NCI-H1105 treated with DMSO at 0.1 percent for 48 hours (cell line): Measurements from ENCODE around the gene GALR1.
"Not testable (repeated sequence)": the region's sequence is repeated elsewhere in the genome, so short reads cannot be mapped to it uniquely, and the experiment has no call there.

Experiments
- DNase-seq: peaks from one replicate; lab custom pipeline; 2025; lab: John Stamatoyannopoulos, UW

Gene GALR1

GRCh38 chr18:77250926-77251729 lies 1.5 kb downstream of the GALR1 start:
- DNase-seq = no peak

- no peak for DNase-seq
These were observed 2.0 kb downstream of the GALR1 start for GRCh38 chr18:77251730-77252050.

GRCh38 chr18:77254711-77255405 lies 5.2 kb downstream of the GALR1 start:
- peak; percentile 32 for DNase-seq

- no peak for DNase-seq
These were observed 5.9 kb downstream of the GALR1 start for GRCh38 chr18:77255426-77256105.

GRCh38 chr18:77262643-77263465 lies 13.2 kb downstream of the GALR1 start:
- no peak for DNase-seq

- no peak for DNase-seq
These were observed 13.8 kb downstream of the GALR1 start for GRCh38 chr18:77263466-77263763.

- DNase-seq = no peak
These were observed 18.3 kb downstream of the GALR1 start for GRCh38 chr18:77267969-77268368.

- DNase-seq = no peak
These were observed 18.8 kb downstream of the GALR1 start for GRCh38 chr18:77268456-77268855.

GRCh38 chr18:77271576-77272481 lies 22.2 kb downstream of the GALR1 start:
- DNase-seq = no peak

GRCh38 chr18:77290841-77291240 lies 41.2 kb downstream of the GALR1 start:
- not testable (repeated sequence) for DNase-seq

GRCh38 chr18:77298172-77298571 lies 48.5 kb downstream of the GALR1 start:
- no peak for DNase-seq

GRCh38 chr18:77299706-77300105 lies 50.1 kb downstream of the GALR1 start:
- DNase-seq = no peak

- no peak for DNase-seq
These were observed 50.9 kb downstream of the GALR1 start for GRCh38 chr18:77300579-77300978.

- DNase-seq = no peak
These were observed 54.6 kb downstream of the GALR1 start for GRCh38 chr18:77304268-77304667.

GRCh38 chr18:77305676-77306075 lies 56.0 kb downstream of the GALR1 start:
- DNase-seq = no peak

GRCh38 chr18:77308216-77308615 lies 58.6 kb downstream of the GALR1 start:
- DNase-seq = no peak

- DNase-seq = no peak
These were observed 64.9 kb downstream of the GALR1 start for GRCh38 chr18:77314511-77314910.

- DNase-seq = no peak
These were observed 65.3 kb downstream of the GALR1 start for GRCh38 chr18:77314952-77315351.

- DNase-seq = no peak
These were observed 66.4 kb downstream of the GALR1 start for GRCh38 chr18:77316008-77316407.

GRCh38 chr18:77316641-77317040 lies 67.0 kb downstream of the GALR1 start:
- DNase-seq = no peak

- peak; percentile 4 for DNase-seq
These were observed 71.4 kb downstream of the GALR1 start for GRCh38 chr18:77320971-77321559.
